ENCODE data around the gene ZBTB7C.

ZBTB7C gene

GRCh38 chr18:48418539-48419276 lies 9.5 kb upstream of the ZBTB7C start:
- no peak for DNase-seq (ENCODE audit: low read depth, low spot score)

DNA sequence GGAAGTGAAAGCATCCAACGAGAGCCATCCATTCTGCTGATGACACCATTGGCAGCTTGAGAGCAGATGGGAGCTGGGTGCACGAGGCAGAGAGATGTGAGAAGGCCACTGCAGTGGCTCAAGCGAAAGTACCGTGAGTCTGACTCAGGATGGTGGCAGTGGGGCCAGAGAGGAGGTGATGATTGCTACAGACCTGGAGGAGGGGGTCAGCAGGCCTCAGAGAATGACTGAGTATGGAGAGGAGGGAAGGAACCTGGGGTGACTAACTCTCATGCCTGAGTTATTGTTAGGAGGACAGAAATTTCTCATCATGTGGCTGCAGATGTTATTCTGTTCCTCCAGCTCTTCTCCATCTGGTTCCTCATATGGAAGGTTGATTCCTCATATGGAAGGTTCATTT lies 8.8 kb upstream of the ZBTB7C start:
- no peak for DNase-seq (ENCODE audit: low read depth, low spot score)

GRCh38 chr18:48413342-48413741 lies 4.2 kb upstream of the ZBTB7C start:
- DNase-seq (ENCODE audit: low read depth, low spot score): no peak

GRCh38 chr18:48412339-48412929 lies 3.3 kb upstream of the ZBTB7C start:
- DNase-seq (ENCODE audit: low read depth, low spot score): peak; percentile 35

- peak; percentile 95 for DNase-seq (ENCODE audit: low read depth, low spot score)
Observed at GRCh38 chr18:48410095-48410920, 1.1 kb upstream of the ZBTB7C start.

DNA sequence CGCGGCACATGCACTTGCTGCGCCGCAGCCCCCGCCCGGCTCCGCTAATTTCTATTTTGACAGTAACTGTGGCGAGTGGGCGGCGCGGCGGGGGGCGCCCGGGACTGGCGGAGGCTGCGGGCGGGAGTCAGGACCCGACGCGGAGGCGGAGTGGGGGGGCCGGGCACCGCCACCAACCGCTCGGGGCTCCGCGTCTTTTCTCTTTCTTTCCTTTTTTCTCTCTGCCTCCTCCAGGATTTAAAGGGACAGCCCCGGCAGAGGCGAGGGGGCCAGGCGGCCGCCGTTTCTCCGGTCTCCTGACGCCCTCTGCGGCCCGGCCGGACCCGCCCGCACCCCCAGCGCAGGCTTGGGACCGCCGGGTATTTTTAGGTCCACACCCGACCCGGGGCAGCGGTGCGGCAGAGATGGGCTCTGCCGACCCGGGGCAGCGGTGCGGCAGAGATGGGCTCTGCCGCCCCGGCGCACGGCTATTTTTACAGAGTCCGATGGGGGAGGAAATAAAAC lies 460 bp upstream of the ZBTB7C start:
- DNase-seq (ENCODE audit: low read depth, low spot score): peak; percentile 60

DNA sequence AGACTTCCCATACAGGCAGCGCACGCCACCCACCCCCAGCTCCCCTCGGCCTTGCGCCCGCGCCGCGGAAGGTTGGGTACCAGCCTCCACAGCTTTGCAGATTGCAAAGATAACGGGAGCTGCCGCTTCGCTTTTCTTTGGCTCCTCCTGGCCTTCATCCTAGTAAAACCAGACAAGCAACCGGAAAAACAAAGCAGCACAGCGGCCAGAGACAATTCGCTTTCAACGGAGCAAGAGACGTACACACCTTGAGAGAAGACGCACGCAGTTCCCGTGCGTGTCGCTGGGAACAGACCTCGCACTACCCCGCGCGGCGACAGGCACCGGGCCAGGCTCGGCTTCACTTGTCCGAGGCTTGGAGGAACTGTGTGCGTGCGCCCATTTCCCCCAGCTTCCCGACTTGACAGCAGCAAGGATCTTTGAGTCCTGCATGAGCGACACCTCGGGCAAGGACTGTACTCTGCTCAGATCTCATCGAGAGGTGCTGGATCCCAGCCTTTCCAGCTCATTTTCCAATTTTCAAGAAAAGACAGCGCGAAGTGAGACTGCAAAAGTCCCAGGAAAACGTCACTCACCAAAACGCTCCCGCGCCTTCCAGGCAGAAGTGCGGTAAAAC lies 964 bp downstream of the ZBTB7C start:
- peak; percentile 44 for DNase-seq (ENCODE audit: low read depth, low spot score)

DNA sequence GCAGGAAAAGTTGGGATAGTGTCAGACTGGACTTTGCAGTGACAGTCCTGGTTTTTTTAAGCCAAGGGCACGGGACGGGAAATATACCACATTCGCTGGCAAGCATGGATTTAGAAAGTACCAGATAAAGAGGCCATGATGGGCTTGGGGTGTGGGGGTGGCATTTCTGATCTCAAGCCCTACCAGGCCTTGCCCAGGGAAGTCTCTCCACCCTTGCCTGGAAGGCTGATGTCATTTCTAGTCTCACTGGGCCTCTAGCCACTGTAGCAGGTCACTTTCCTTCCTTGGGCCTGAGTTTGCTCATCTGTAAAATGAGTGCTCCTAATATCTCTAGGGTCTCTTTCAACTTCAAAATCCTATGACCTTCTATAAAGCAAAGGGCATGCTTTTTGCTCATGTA lies 1.8 kb downstream of the ZBTB7C start:
- DNase-seq (ENCODE audit: low read depth, low spot score): no peak

GRCh38 chr18:48405978-48406377 lies 3.2 kb downstream of the ZBTB7C start:
- no peak for DNase-seq (ENCODE audit: low read depth, low spot score)

GRCh38 chr18:48404716-48405507 lies 4.3 kb downstream of the ZBTB7C start:
- DNase-seq (ENCODE audit: low read depth, low spot score): peak; percentile 65

DNA sequence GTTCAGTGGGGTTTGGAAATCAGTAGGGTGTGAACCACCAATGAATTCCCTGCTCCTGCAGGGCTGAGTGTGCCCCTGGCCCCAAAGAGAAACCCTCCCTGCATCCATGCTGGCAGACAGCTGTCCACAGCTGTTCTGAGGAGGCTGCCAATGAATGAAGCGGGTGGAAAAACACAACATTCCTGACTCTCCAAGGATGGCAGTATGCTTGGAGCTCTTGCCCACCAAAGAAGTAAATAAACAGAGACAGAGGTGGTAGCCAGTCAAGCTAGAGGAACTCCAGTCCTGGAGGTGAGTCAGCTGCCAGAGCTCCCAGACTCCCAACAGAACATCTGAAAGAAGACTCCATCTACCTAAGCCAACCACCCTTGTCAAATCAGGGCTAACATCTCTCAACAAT lies 6.2 kb downstream of the ZBTB7C start:
- peak; percentile 57 for DNase-seq (ENCODE audit: low read depth, low spot score)

DNA sequence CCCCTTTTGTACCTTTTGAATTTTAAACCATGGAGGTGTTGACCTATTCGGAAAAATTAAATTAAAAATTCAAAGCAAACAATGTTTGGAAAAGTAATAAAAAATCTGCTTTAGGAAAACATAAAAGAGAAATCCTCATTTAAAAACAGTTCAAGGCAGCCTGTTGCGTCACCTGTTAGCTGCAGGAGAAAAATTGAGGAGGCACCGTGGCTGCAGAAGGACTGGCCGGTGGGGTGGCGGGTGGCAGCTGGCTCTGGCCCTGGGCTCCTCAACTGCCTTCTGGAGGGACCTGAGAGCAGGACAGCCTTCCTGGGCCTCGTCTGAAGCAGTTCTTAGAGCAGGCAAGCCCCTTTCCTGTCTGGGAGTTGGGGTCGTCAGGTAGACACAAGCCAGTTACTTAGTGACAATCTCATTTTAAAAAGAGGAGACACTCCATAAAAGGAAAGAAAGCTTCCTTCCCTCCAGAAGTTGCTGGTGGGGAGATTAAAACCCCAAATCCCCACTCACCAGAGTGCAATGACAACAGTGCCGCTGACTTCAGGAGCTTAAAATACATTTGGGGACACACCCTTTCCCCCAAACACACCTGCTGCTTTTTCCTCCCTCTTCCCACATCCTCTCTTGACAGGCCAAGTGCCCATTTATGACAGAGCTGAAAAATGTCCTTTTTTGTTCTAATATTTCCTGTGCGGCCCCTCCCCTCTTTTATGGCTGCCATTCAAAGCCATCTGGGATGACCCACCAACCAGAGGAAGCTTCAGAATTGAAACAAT lies 9.7 kb downstream of the ZBTB7C start:
- DNase-seq (ENCODE audit: low read depth, low spot score): no peak

DNA sequence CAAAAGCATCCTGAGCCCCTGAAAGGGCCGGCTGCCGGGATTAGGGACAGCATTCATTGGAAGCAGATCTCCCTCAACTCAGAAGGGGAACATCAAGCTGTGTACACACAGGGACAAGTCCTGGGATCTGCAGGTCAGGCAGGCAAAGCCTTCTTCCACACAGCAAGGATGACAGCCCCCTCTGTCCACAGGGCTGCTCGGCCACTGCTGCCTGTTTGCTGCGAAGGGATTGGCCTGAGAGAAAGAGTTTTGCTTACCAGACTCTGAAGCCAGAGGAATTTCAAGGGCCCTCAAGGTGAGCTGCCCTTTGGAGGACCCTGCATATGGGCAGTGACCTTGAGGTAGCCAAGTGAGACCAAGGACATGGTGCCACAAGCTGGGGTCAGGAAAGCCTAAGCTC lies 11.1 kb downstream of the ZBTB7C start:
- DNase-seq (ENCODE audit: low read depth, low spot score): no peak

DNA sequence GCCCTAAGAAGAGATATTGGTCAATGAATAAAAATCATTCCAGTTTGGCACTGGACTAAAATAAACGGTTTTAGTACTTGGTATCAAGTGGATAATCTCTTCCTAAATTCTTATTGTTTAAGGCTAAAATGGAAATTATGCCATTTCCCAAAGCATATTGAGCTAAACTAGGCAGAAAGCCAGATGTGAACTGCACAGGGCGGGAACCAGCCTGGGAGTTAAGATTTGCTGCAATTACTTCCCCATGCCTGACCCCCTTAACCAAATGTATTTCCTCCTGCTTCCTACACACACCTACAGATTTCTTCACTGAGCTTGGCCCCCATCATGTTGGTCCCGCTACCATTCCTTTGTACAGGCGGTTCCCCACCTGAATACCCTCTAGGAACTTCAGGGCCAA lies 12.2 kb downstream of the ZBTB7C start:
- no peak for DNase-seq (ENCODE audit: low read depth, low spot score)

DNA sequence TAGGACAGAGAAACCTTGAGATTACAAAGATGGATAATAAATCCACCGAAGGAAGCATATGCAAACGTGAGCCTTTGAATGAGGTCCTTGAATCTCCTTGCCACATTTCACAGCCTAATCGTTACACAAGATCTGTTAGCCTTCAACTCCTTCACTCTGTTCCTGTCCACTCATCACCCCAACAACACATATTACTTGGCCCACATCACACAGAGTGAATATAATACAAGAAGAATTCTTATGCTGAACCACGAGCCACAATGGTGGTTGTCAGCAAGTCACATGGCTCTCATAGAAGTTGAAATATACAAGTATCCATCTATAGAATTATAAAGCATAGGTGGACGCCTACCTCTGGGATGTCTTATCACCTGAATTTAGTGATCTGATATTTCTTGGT lies 12.6 kb downstream of the ZBTB7C start:
- no peak for DNase-seq (ENCODE audit: low read depth, low spot score)

GRCh38 chr18:48395646-48396045 lies 13.5 kb downstream of the ZBTB7C start:
- DNase-seq (ENCODE audit: low read depth, low spot score): no peak

DNA sequence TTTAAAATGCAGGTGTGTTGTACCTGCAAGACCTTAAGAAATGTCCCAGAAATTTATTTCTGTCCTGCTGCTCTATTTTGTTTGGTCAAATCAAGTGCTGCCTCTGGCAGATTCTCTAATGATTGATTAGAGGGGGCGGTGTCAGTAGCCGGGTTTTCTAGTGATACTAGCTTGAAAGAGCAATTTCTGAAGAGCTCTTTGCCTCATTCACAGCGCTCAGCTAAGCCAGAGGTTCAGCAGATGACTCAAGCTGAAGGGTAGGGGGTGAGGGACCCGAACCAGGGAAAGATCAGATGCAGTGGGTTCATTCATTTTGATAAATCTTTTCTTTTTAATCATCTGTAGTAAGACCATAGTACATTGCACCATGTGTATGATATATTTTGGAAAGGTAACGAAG lies 15.0 kb downstream of the ZBTB7C start:
- no peak for DNase-seq (ENCODE audit: low read depth, low spot score)

- no peak for DNase-seq (ENCODE audit: low read depth, low spot score)
Observed at GRCh38 chr18:48393776-48394175, 15.4 kb downstream of the ZBTB7C start.

DNA sequence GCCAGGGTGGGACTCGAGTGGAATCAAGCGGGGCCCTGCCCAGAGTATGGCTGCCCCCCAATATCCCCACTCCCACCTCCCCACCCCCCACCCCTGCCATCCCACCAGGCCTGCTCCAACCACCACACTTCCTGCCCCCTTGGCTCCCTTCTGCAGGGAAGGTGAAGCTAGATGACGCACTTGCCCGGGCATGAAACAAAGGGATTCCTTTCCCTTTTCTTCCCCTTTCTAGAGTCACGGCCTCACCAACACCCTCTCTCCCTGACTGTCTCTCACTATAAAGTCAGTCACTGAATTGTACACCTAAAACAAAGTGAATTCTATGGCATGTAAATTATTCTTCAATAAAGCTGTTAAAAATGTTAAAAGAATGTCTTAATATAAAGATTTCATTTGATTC lies 16.0 kb downstream of the ZBTB7C start:
- DNase-seq (ENCODE audit: low read depth, low spot score): peak; percentile 20

DNA sequence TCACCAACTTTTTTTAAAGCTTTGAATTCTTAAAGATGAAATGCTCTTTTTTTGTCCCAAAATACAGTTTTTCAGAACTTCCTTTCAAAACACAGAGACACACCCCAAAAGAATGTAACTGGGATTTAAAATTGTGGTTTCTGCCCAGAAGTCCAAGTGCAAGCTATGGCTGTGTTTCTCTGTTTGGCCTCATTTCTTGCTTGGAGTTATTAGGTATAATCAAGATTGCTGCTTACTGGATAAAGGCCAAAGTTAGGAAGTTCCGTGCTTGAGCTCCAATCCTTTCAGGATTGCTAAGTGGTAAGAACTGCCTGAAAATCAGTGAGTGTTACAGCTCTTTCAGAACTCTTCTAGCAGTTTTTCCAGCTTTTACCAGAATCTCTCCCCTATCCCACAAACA lies 16.9 kb downstream of the ZBTB7C start:
- DNase-seq (ENCODE audit: low read depth, low spot score): peak; percentile 42
